ENCODE measurements around the gene IFRD1. TPM values are rescaled to one million over a fixed set of nuclear protein-coding genes. Genes with fewer than 3 reads are reported as not detected.
A peak's percentile ranks its signal among the peaks of the same experiment; 100 is the strongest.

IFRD1 gene
- total and polyA plus RNA-seq, 2 donors (not counting 3 experiments of a cell fraction or from before 2014, with no cell fraction given), result 16.8 to 43.3 TPM

GRCh38 chr7:112521942-112522341, 71.7 kb downstream of the IFRD1 start:
- H3K9me3 ChIP-seq (replicated peaks; ENCODE audit: control insufficient read depth, insufficient read depth, low read length), result no peaks in the 10 kb centered on the region
- no peaks in the 10 kb centered on the region for H4K20me1 ChIP-seq (replicated peaks; ENCODE audit: control insufficient read depth, extremely low read depth, insufficient read depth, low read length)
- no peak for FAIRE-seq
- H3K79me2 ChIP-seq (ENCODE audit: control insufficient read depth, insufficient read depth, low read length), result no peaks in the 10 kb centered on the region
- H3K9me1 ChIP-seq (replicated peaks; ENCODE audit: control insufficient read depth, extremely low read depth, insufficient read depth, low read length), result no peaks in the 10 kb centered on the region
- H3K4me1 ChIP-seq (ENCODE audit: control insufficient read depth, extremely low read depth, insufficient read depth, low read length), result no peaks in the 10 kb centered on the region
- no peak overlapping the region for H2AFZ ChIP-seq (ENCODE audit: low read depth, low read length)
- H3K27ac ChIP-seq (ENCODE audit: insufficient read depth, low read depth, low read length), result no peak overlapping the region
- H3K27me3 ChIP-seq (ENCODE audit: control insufficient read depth in 2 of 2, insufficient read depth in 2 of 2, low read length in 2 of 2), result peaks cover 6 to 24% of the 10 kb centered on the region in 2 experiments
- no peak overlapping the region for H3K9ac ChIP-seq (replicated peaks; ENCODE audit: extremely low read depth, insufficient read depth, low read length)
- no TSS peak for BruUV-seq (replicated peaks)
- no peaks in the 10 kb centered on the region for H3K36me3 ChIP-seq (ENCODE audit: control insufficient read depth in 2 of 2, extremely low read depth in 1 of 2, insufficient read depth in 2 of 2, low read length in 2 of 2)
- ChIA-PET CTCF (no interaction called here), POLR2A (no interaction called here)
- intact Hi-C loops (cut with micrococcal nuclease) (no loop called here), dilution Hi-C loops (cut with MboI; ENCODE audit: extremely low pct_ligation_motif_present, low sequenced_read_pairs) (no loop called here)
- H3K4me2 ChIP-seq (ENCODE audit: insufficient read depth, low read length), result no peak overlapping the region
- DNase-seq (ENCODE audit: low read depth, low spot score), result no peak
- TF ChIP-seq, protein P1, sequence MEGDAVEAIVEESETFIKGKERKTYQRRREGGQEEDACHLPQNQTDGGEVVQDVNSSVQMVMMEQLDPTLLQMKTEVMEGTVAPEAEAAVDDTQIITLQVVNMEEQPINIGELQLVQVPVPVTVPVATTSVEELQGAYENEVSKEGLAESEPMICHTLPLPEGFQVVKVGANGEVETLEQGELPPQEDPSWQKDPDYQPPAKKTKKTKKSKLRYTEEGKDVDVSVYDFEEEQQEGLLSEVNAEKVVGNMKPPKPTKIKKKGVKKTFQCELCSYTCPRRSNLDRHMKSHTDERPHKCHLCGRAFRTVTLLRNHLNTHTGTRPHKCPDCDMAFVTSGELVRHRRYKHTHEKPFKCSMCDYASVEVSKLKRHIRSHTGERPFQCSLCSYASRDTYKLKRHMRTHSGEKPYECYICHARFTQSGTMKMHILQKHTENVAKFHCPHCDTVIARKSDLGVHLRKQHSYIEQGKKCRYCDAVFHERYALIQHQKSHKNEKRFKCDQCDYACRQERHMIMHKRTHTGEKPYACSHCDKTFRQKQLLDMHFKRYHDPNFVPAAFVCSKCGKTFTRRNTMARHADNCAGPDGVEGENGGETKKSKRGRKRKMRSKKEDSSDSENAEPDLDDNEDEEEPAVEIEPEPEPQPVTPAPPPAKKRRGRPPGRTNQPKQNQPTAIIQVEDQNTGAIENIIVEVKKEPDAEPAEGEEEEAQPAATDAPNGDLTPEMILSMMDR (IDR thresholded peaks at IDR 0.05; ENCODE audit: extremely low read depth in 1 of 2, insufficient read depth in 1 of 2, low read depth in 1 of 2, low read length in 2 of 2), result no peak
- peak; percentile 22 for TF ChIP-seq JUN (IDR thresholded peaks at IDR 0.05; ENCODE audit: borderline replicate concordance, insufficient read depth, insufficient read length, low read depth)
- H3K4me3 ChIP-seq (replicated peaks in 1 of 3; ENCODE audit: insufficient read depth in 1 of 3, low read depth in 1 of 3, low read length in 3 of 3), result no peak overlapping the region

GRCh38 chr7:112523871-112524270, 73.6 kb downstream of the IFRD1 start:
- Histone ChIP-seq H3K79me2 (ENCODE audit: control insufficient read depth, insufficient read depth, low read length) (no peaks in the 10 kb centered on the region), H3K27me3 (ENCODE audit: control insufficient read depth in 2 of 2, insufficient read depth in 2 of 2, low read length in 2 of 2) (peaks cover 8 to 23% of the 10 kb centered on the region in 2 experiments), H2AFZ (ENCODE audit: low read depth, low read length) (no peak overlapping the region), H3K36me3 (ENCODE audit: control insufficient read depth in 2 of 2, extremely low read depth in 1 of 2, insufficient read depth in 2 of 2, low read length in 2 of 2) (no peaks in the 10 kb centered on the region), H3K27ac (ENCODE audit: insufficient read depth, low read depth, low read length) (no peak overlapping the region), H3K9me3 (replicated peaks; ENCODE audit: control insufficient read depth, insufficient read depth, low read length) (no peaks in the 10 kb centered on the region), H3K9ac (replicated peaks; ENCODE audit: extremely low read depth, insufficient read depth, low read length) (no peak overlapping the region), H3K4me2 (ENCODE audit: insufficient read depth, low read length) (no peak overlapping the region), H3K4me3 (replicated peaks in 1 of 3; ENCODE audit: insufficient read depth in 1 of 3, low read depth in 1 of 3, low read length in 3 of 3) (no peak overlapping the region), H4K20me1 (replicated peaks; ENCODE audit: control insufficient read depth, extremely low read depth, insufficient read depth, low read length) (no peaks in the 10 kb centered on the region), H3K4me1 (ENCODE audit: control insufficient read depth, extremely low read depth, insufficient read depth, low read length) (no peaks in the 10 kb centered on the region), H3K9me1 (replicated peaks; ENCODE audit: control insufficient read depth, extremely low read depth, insufficient read depth, low read length) (no peaks in the 10 kb centered on the region)
- ChIA-PET CTCF (no interaction called here), POLR2A (no interaction called here)
- dilution Hi-C loops (cut with MboI; ENCODE audit: extremely low pct_ligation_motif_present, low sequenced_read_pairs) (no loop called here), intact Hi-C loops (cut with micrococcal nuclease) (no loop called here)
- FAIRE-seq (no peak), DNase-seq (ENCODE audit: low read depth, low spot score) (no peak)
- no TSS peak for BruUV-seq (replicated peaks)
- TF ChIP-seq MYC (IDR thresholded peaks at IDR 0.05; ENCODE audit: low read depth, low read length), result no peak
- TF ChIP-seq FOS (IDR thresholded peaks at IDR 0.05; ENCODE audit: borderline replicate concordance, insufficient read depth, low read length), result no peak
- no peak for TF ChIP-seq EZH2 (IDR thresholded peaks at IDR 0.05; ENCODE audit: borderline replicate concordance, low read depth, low read length, severe bottlenecking)
- no peak for TF ChIP-seq GATA2 (IDR thresholded peaks at IDR 0.05; ENCODE audit: insufficient read depth, insufficient read length, low read depth, low read length)
- TF ChIP-seq MAX (IDR thresholded peaks at IDR 0.05; ENCODE audit: insufficient read depth, insufficient read length), result no peak
- TF ChIP-seq, protein P1 (IDR thresholded peaks at IDR 0.05; ENCODE audit: extremely low read depth in 1 of 2, insufficient read depth in 1 of 2, low read depth in 1 of 2, low read length in 2 of 2), result no peak
- TF ChIP-seq POLR2AphosphoS5 (IDR thresholded peaks at IDR 0.05; ENCODE audit: insufficient read depth, low read depth, low read length), result no peak
- no peak for TF ChIP-seq JUN (IDR thresholded peaks at IDR 0.05; ENCODE audit: borderline replicate concordance, insufficient read depth, insufficient read length, low read depth)
- no peak for TF ChIP-seq POLR2A (IDR thresholded peaks at IDR 0.05; ENCODE audit: low read depth, low read length)
